IMR-90 (cell line): ENCODE results near the gene TBC1D10B. TPM values are rescaled to one million over a fixed set of nuclear protein-coding genes. Genes with fewer than 3 reads are reported as not detected.

Source experiments
- ATAC-seq: fragments of 200-7000 bp; cut with Tn5 transposase; 2 replicates; pipeline ENCODE4 v1.9.1; 2020; ENCODE audit warnings: low read depth, mild to moderate bottlenecking, moderate library complexity
- BruUV-seq: library from RNA; stranded (reverse); fragments of 400-500 nt; replicated peaks from 2 replicates; lab custom pipeline; 2021; lab: Mats Ljungman, UMichigan
- CTCF ChIA-PET: fragments of 300-600 bp; formaldehyde crosslinking; extraction: SDS; loops from one replicate; lab custom pipeline; 2021; ENCODE audit warnings: antibody characterized with exemption; lab: Yijun Ruan, JAX
- POLR2A ChIA-PET: fragments of 300-600 bp; sonication (Branson Sonifier 250); formaldehyde crosslinking; loops from one replicate; lab custom pipeline; 2022; ENCODE audit warnings: antibody characterized with exemption; ENCODE audit not compliant: unreplicated experiment; lab: Charles Lee
- DNase-seq: peaks from one replicate; pipeline ENCODE4 v3.0.0; 2013
- H2AFZ ChIP-seq: replicated peaks from 2 replicates; pipeline ENCODE3; 2013; ENCODE audit warnings: low read length, mild to moderate bottlenecking; ENCODE audit not compliant: poor library complexity
- H2AK5ac ChIP-seq: 2 replicates; pipeline ENCODE4 v1.6.1; 2013; ENCODE audit warnings: low read depth, low read length, inconsistent platforms
- H2AK9ac ChIP-seq: replicated peaks from 2 replicates; pipeline ENCODE3; 2013; ENCODE audit warnings: mild to moderate bottlenecking, low read depth, low read length, moderate library complexity; ENCODE audit not compliant: poor library complexity
- H2BK120ac ChIP-seq: 2 replicates; pipeline ENCODE4 v1.6.1; 2013; ENCODE audit warnings: low read depth, low read length, inconsistent platforms
- H2BK15ac ChIP-seq: 3 replicates; pipeline ENCODE4 v1.6.1; 2013; ENCODE audit warnings: low read depth, low read length, inconsistent platforms
- H2BK20ac ChIP-seq: 2 replicates; pipeline ENCODE4 v1.6.1; 2013; ENCODE audit warnings: low read depth, mild to moderate bottlenecking, inconsistent platforms, low read length, moderate library complexity
- H2BK5ac ChIP-seq: 2 replicates; pipeline ENCODE4 v1.6.1; 2013; ENCODE audit warnings: mild to moderate bottlenecking, low read depth, low read length, inconsistent platforms; ENCODE audit not compliant: poor library complexity, severe bottlenecking
- H3K14ac ChIP-seq: replicated peaks from 2 replicates; pipeline ENCODE4 v1.6.1; 2013; ENCODE audit warnings: low read depth, low read length, inconsistent platforms
- H3K18ac ChIP-seq: 2 replicates; pipeline ENCODE4 v1.6.1; 2013; ENCODE audit warnings: low read depth, low read length, control low read depth
- H3K23ac ChIP-seq: 2 replicates; pipeline ENCODE4 v1.6.1; 2013; ENCODE audit warnings: low read depth, low read length, inconsistent platforms
- H3K27ac ChIP-seq: 2 replicates; pipeline ENCODE4 v1.5.1; 2013; ENCODE audit warnings: mild to moderate bottlenecking, control low read depth, low read length; ENCODE audit not compliant: insufficient read depth
- H3K27me3 ChIP-seq: 2 replicates; pipeline ENCODE4 v1.6.1; 2013; ENCODE audit warnings: low read length; ENCODE audit not compliant: control insufficient read depth, insufficient read depth
- H3K36me3 ChIP-seq: 2 replicates; pipeline ENCODE4 v1.6.1; 2013; ENCODE audit warnings: low read length, mixed read lengths; ENCODE audit not compliant: control insufficient read depth, insufficient read depth
- H3K4ac ChIP-seq: 2 replicates; pipeline ENCODE4 v1.6.1; 2013; ENCODE audit warnings: low read depth, low read length, inconsistent platforms
- H3K4me1 ChIP-seq: 2 replicates; pipeline ENCODE4 v1.6.1; 2013; ENCODE audit warnings: low read length, mixed read lengths; ENCODE audit not compliant: control insufficient read depth, insufficient read depth
- H3K4me2 ChIP-seq: 2 replicates; pipeline ENCODE4 v1.6.1; 2013; ENCODE audit warnings: low read depth, mild to moderate bottlenecking, control low read depth, low read length, moderate library complexity
- H3K4me3 ChIP-seq: 2 replicates; pipeline ENCODE4 v1.5.1; 2013; ENCODE audit warnings: low read depth, mild to moderate bottlenecking, control low read depth, low read length, moderate library complexity; ENCODE audit not compliant: insufficient read depth
- H3K56ac ChIP-seq: 2 replicates; pipeline ENCODE4 v1.6.1; 2013; ENCODE audit warnings: low read length, inconsistent platforms; ENCODE audit not compliant: insufficient read depth; ENCODE audit errors: extremely low read depth
- H3K79me1 ChIP-seq, 2 experiments: 2 replicates each; pipeline ENCODE4 v1.6.1; 2013; ENCODE audit warnings: low read length in 2 of 2, inconsistent platforms in 1 of 2, low read depth in 1 of 2
- H3K9ac ChIP-seq: 2 replicates; pipeline ENCODE4 v1.6.1; 2013; ENCODE audit warnings: low read depth, low read length, control low read depth
- H3K9me1 ChIP-seq: 2 replicates; pipeline ENCODE4 v1.6.1; 2013; ENCODE audit warnings: low read length, inconsistent platforms; ENCODE audit not compliant: insufficient read depth
- H3K9me3 ChIP-seq: 2 replicates; pipeline ENCODE4 v1.6.1; 2013; ENCODE audit warnings: low read length; ENCODE audit not compliant: control insufficient read depth, insufficient read depth
- H4K20me1 ChIP-seq: 2 replicates; pipeline ENCODE4 v1.6.1; 2013; ENCODE audit warnings: low read length, inconsistent platforms; ENCODE audit not compliant: insufficient read depth
- H4K5ac ChIP-seq: 2 replicates; pipeline ENCODE4 v1.6.1; 2013; ENCODE audit warnings: mild to moderate bottlenecking, low read depth, low read length, control low read depth
- H4K8ac ChIP-seq, 2 experiments: 2 replicates each; pipeline ENCODE4 v1.6.1; 2013; ENCODE audit warnings: low read depth in 2 of 2, low read length in 2 of 2, control low read depth in 1 of 2, inconsistent platforms in 1 of 2
- H4K91ac ChIP-seq: 2 replicates; pipeline ENCODE4 v1.6.1; 2013; ENCODE audit warnings: low read depth, low read length, inconsistent platforms; ENCODE audit not compliant: insufficient read depth
- BHLHE40 ChIP-seq: fragments of 150-350 bp; IDR thresholded peaks from 2 replicates; pipeline ENCODE4 v1.6.1; 2016; ENCODE audit warnings: mild to moderate bottlenecking, low read depth, low read length
- CEBPB ChIP-seq: IDR thresholded peaks from 2 replicates; pipeline ENCODE4 v1.6.1; 2012; ENCODE audit warnings: low read depth, low read length, improper control_type of control experiment
- CHD1 ChIP-seq: IDR thresholded peaks from 2 replicates; pipeline ENCODE4 v1.6.1; 2012; ENCODE audit warnings: low read depth, low read length, improper control_type of control experiment
- FOS ChIP-seq: fragments of 150-350 bp; IDR thresholded peaks from 2 replicates; pipeline ENCODE4 v1.6.1; 2016; ENCODE audit warnings: low read depth, low read length
- MAFK ChIP-seq: IDR thresholded peaks from 2 replicates; pipeline ENCODE4 v1.6.1; 2012; ENCODE audit warnings: low read depth, low read length, improper control_type of control experiment
- MAZ ChIP-seq: IDR thresholded peaks from 2 replicates; pipeline ENCODE4 v1.6.1; 2012; ENCODE audit warnings: low read depth, mild to moderate bottlenecking, low read length, improper control_type of control experiment, moderate library complexity, borderline replicate concordance
- MXI1 ChIP-seq: IDR thresholded peaks from 2 replicates; pipeline ENCODE4 v1.6.1; 2012; ENCODE audit warnings: low read depth, mild to moderate bottlenecking, low read length, moderate library complexity, borderline replicate concordance
- NFE2L2 ChIP-seq: fragments of 150-350 bp; IDR thresholded peaks from 2 replicates; pipeline ENCODE4 v1.6.1; 2016; ENCODE audit warnings: low read depth, mild to moderate bottlenecking, low read length
- POLR2A ChIP-seq: IDR thresholded peaks from 2 replicates; pipeline ENCODE4 v1.6.1; 2012; ENCODE audit warnings: mild to moderate bottlenecking, low read depth, low read length
- RAD21 ChIP-seq: IDR thresholded peaks from 2 replicates; pipeline ENCODE4 v1.6.1; 2012; ENCODE audit warnings: low read length, improper control_type of control experiment
- RCOR1 ChIP-seq: IDR thresholded peaks from 2 replicates; pipeline ENCODE4 v1.6.1; 2012; ENCODE audit warnings: mild to moderate bottlenecking, low read length, improper control_type of control experiment; ENCODE audit not compliant: insufficient replicate concordance
- RFX5 ChIP-seq: IDR thresholded peaks from 2 replicates; pipeline ENCODE4 v1.8.0; 2012; ENCODE audit warnings: low read depth, mild to moderate bottlenecking, low read length, moderate library complexity
- SMC3 ChIP-seq: fragments of 150-350 bp; IDR thresholded peaks from 2 replicates; pipeline ENCODE4 v1.6.1; 2016; ENCODE audit warnings: low read depth, mild to moderate bottlenecking, antibody characterized with exemption, low read length, moderate library complexity
- WGBS, 2 experiments: methylation state at CpG; one replicate each; pipeline versions ENCODE4 v1.1.5 to v1.1.7; 2013; ENCODE audit warnings: missing lambda C conversion rate in 2 of 2; ENCODE audit not compliant: insufficient read length in 1 of 2; ENCODE audit errors: extremely low coverage in 2 of 2; 5-methylcytosine and 5-hydroxymethylcytosine counted together
- dilution Hi-C: fragments of 300-500 bp; cut with HindIII; formaldehyde crosslinking; loops from one replicate; pipeline ENCODE4 v1.14.3; 2018; ENCODE audit warnings: low sequenced_read_pairs; ENCODE audit not compliant: unreplicated experiment
- in situ Hi-C: fragments of 300-500 bp; cut with MboI; formaldehyde crosslinking; loops from 3 replicates; pipeline ENCODE4 v1.14.3; 2019; ENCODE audit warnings: low sequenced_read_pairs, inconsistent platforms, mixed read lengths
- intact Hi-C: fragments of 100-400 bp; cut with micrococcal nuclease; formaldehyde crosslinking; loops from 2 replicates; pipeline ENCODE4 v1.10.0; 2022
- polyA plus RNA-seq, 3 experiments: library from polyadenylated mRNA; depleted of rRNA; stranded (reverse); fragments of >200 nt; gene quantifications; 2 replicates each; pipeline ENCODE4 v1.2.3, GENCODE V29; 2012; ENCODE audit warnings: low replicate concordance in 1 of 3
- total RNA-seq: library from RNA; depleted of rRNA; stranded (reverse); fragments of >200 nt; gene quantifications from 2 replicates; pipeline ENCODE4 v1.2.3, GENCODE V29; 2012
- TF ChIP-seq, protein P1 (sequence below): fragments of 150-350 bp; IDR thresholded peaks from 2 replicates; pipeline ENCODE4 v1.6.1; 2016; ENCODE audit warnings: low read depth, mild to moderate bottlenecking, low read length, moderate library complexity, borderline replicate concordance
- TF ChIP-seq, protein P2 (sequence below): fragments of 150-350 bp; IDR thresholded peaks from 2 replicates; pipeline ENCODE4 v1.6.1; 2017; ENCODE audit warnings: mild to moderate bottlenecking, antibody characterized with exemption, low read length, low read depth
- TF ChIP-seq, protein P3 (sequence below): conservative IDR thresholded peaks from 2 replicates; pipeline ENCODE4 v1.5.1; 2012; ENCODE audit warnings: mild to moderate bottlenecking, low read depth, low read length, improper control_type of control experiment

Gene TBC1D10B
- total and polyA plus RNA-seq, 2 of the 4 experiments (the other 2 are of a cell fraction) = 8.4 to 24.9 TPM

DNA sequence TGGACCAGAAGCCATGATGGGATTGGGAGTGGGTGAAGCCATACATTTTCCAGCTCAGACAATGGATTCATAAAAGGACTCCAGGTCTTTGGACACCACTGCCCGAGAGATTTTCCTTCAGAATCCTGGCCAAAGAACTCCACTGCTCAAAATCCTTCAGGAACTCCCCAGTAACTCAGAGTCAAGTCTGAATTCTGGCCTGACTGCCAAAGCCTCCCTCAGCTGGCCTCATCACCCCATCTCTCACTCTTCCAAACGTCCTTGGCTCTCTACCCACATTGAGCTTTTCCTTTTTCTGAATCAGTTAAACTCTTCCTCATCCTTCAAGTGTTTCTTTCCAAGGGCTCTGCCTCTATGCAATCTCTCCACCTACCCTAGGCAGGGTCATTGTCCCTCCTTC lies 13.2 kb upstream of the TBC1D10B start:
- ChIA-PET CTCF (no interaction called here), POLR2A (interaction anchor here (0.8 kb wide), 1 partner anchor 11 kb away, joined by 3 read pairs; no protein-coding TSS in a partner anchor)
- Histone ChIP-seq H3K27ac (no peak overlapping the region), H4K20me1 (peaks cover 8% of the 10 kb centered on the region), H3K27me3 (no peaks in the 10 kb centered on the region), H2BK120ac (no peak overlapping the region), H4K8ac (no peak overlapping the region), H3K9me3 (no peaks in the 10 kb centered on the region), H3K4ac (no peak overlapping the region), H3K79me1 (peaks cover 5 to 18% of the 10 kb centered on the region in 2 experiments; a peak in 3 of 4 replicates), H2BK15ac (no peak overlapping the region), H2BK5ac (no peak overlapping the region), H3K36me3 (no peaks in the 10 kb centered on the region), H3K9me1 (peaks cover 7% of the 10 kb centered on the region; the same call in 1 of the 2 replicates), H3K9ac (no peak overlapping the region), H3K4me2 (no peak overlapping the region), H3K14ac (no peak overlapping the region), H3K4me1 (peaks cover 2% of the 10 kb centered on the region; the same call in 1 of the 2 replicates), H2AK9ac (no peak overlapping the region), H4K5ac (no peak overlapping the region), H3K18ac (no peak overlapping the region), H2AFZ (no peak overlapping the region), H2BK20ac (no peak overlapping the region), H3K56ac (no peak overlapping the region), H2AK5ac (no peak overlapping the region), H4K91ac (no peak overlapping the region), H3K4me3 (no peak overlapping the region), H3K23ac (no peak overlapping the region)
- in situ Hi-C loops (no loop called here), dilution Hi-C loops (no loop called here), intact Hi-C loops (no loop called here)
- no TSS peak for BruUV-seq
- ATAC-seq = no peak
- 10% methylated on average over 2 of the region's 2 CpGs; no CpG with 5 or more reads in 1 of the 2 experiments for WGBS, 2 experiments
- TF ChIP-seq CHD1 = no peak
- TF ChIP-seq BHLHE40 = no peak
- TF ChIP-seq NFE2L2 = no peak
- no peak for TF ChIP-seq POLR2A
- no peak for TF ChIP-seq MXI1
- TF ChIP-seq, protein P1, sequence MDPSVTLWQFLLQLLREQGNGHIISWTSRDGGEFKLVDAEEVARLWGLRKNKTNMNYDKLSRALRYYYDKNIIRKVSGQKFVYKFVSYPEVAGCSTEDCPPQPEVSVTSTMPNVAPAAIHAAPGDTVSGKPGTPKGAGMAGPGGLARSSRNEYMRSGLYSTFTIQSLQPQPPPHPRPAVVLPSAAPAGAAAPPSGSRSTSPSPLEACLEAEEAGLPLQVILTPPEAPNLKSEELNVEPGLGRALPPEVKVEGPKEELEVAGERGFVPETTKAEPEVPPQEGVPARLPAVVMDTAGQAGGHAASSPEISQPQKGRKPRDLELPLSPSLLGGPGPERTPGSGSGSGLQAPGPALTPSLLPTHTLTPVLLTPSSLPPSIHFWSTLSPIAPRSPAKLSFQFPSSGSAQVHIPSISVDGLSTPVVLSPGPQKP = no peak
- TF ChIP-seq RCOR1 = no peak
- no peak for TF ChIP-seq RAD21
- TF ChIP-seq MAZ = no peak
- TF ChIP-seq, protein P2, sequence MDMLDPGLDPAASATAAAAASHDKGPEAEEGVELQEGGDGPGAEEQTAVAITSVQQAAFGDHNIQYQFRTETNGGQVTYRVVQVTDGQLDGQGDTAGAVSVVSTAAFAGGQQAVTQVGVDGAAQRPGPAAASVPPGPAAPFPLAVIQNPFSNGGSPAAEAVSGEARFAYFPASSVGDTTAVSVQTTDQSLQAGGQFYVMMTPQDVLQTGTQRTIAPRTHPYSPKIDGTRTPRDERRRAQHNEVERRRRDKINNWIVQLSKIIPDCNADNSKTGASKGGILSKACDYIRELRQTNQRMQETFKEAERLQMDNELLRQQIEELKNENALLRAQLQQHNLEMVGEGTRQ = no peak
- TF ChIP-seq, protein P3, sequence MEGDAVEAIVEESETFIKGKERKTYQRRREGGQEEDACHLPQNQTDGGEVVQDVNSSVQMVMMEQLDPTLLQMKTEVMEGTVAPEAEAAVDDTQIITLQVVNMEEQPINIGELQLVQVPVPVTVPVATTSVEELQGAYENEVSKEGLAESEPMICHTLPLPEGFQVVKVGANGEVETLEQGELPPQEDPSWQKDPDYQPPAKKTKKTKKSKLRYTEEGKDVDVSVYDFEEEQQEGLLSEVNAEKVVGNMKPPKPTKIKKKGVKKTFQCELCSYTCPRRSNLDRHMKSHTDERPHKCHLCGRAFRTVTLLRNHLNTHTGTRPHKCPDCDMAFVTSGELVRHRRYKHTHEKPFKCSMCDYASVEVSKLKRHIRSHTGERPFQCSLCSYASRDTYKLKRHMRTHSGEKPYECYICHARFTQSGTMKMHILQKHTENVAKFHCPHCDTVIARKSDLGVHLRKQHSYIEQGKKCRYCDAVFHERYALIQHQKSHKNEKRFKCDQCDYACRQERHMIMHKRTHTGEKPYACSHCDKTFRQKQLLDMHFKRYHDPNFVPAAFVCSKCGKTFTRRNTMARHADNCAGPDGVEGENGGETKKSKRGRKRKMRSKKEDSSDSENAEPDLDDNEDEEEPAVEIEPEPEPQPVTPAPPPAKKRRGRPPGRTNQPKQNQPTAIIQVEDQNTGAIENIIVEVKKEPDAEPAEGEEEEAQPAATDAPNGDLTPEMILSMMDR = no peak
- no peak for TF ChIP-seq MAFK
- TF ChIP-seq FOS = no peak
- TF ChIP-seq RFX5 = no peak
- TF ChIP-seq SMC3 = no peak
- TF ChIP-seq CEBPB = no peak
- DNase-seq = no peak
